NCI-H1417 treated with DMSO at 0.1 percent for 48 hours (cell line): ENCODE measurements around the gene KCND3.

Experiments
- DNase-seq: peaks from one replicate; lab custom pipeline; 2025; lab: John Stamatoyannopoulos, UW

The KCND3 gene

DNA sequence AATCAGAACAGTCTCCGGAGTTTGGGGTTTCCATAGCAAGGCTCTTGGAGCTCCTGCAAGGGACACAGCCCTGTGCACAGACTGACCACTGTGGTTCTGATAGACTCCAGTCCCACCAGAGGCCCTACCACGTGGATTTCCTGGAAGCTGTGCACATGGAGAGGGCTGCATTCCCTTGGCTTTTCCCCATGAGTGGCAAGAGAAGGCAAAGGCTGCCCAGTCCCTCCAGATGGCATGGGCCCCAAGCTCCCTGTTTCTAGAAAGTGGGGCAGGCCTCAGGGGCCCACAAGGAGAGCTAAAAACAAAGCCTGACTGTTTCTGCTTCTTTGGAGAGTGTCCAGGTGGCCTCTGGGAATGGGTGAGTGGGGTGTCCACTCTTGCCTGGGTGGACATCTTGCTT is 146.3 kb downstream of the KCND3 start:
- no peak for DNase-seq

DNA sequence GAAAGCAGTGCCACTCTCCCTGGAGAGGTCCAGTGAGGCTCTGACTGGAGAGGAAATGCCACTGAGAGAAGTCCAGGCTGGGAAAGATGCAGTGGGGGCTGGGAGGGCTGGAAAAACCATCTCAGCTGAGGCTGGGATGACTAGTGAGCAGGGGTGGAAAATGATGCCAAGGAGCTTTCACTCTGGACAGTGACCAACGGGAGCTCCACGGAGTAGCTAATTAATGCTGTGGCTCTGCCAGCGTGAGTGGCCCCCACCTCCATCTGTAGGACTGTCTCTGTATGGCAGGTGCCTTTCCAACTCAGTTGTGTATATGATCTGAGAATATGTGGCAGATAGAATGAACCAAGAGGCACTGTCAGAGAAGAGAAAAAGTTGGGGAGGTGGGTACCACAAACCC is 147.1 kb downstream of the KCND3 start:
- no peak for DNase-seq

GRCh38 chr1:111841746-111842145 is 147.7 kb downstream of the KCND3 start:
- DNase-seq, result no peak

DNA sequence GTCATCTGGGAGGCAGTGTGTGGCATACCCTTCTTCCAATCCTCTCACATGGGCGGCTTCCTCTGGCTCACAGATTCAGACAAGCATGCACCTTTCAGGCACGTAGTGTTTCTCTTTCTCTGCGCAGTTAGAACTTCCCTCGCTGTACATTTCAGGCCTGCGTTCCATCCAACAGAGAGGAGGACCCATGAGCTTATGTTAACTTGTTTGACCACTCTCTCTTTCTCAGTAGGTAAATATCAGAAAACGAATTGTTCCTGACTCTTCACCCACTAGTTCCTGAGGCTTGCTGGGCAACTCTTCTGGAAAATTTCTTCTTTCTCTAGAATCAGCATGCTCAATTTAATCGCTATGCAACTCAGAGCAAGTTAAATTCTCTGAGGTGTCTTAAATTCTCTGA is 148.3 kb downstream of the KCND3 start:
- DNase-seq, result no peak

DNA sequence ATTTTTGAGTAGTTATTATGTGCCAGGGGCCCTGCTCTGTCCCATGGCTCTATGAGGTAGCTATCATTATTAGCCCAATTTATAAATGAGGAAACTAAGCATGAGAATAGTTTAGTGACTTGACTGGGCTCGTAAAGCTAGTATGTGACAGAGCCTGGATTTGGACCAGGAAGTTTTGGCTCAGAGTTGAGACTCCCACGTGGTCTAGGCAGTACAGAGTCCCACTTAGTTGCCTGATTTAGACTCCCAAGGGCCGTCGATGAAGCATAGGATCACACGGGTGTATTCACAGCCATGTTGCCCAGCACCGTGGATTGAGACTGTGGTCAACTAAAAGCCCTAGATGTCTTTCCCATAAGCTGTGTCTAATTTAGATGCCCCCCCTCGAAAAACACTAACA is 152.1 kb downstream of the KCND3 start:
- DNase-seq, result no peak

GRCh38 chr1:111836111-111836510 is 153.4 kb downstream of the KCND3 start:
- DNase-seq, result no peak

- no peak for DNase-seq
These were observed 154.0 kb downstream of the KCND3 start for GRCh38 chr1:111835514-111835913.

DNA sequence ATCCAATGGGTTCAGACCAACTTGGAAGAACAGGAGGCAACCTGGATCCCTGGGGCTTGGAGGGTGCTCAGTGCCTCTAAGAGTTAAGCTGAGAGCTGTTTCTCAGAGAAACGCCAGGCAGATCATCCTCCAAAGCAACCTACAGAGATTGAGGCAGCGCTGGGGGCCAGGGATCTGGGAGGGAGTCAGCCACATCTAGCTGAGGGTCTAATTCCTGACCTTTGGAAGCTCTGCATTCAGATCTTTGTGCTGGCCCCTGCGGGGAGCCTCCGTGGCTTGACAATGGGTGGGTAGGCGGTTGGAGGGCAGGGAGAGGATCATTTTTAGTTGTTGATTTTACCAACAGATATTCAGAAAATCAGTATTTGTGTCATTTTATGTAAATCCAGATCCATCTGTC is 154.5 kb downstream of the KCND3 start:
- DNase-seq, result no peak

DNA sequence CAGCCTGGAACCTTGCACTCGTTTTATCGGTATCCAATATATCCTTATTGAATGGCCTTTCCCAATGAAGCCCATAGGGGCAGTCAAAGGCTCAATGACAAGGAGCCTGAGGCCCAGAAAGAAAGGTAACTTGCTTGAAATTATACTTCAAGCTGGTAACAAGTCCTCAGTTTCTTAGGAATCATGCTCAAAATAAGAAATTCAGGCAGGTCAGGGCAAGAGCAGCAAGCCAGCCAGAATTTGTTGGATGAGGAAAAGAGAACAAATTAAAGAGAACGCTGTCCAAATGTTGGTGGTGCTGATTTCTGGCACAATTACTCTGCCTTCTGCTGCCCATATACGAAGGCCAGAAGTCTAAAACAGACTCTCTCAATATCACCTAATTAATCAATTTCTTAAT is 156.1 kb downstream of the KCND3 start:
- no peak for DNase-seq

- no peak for DNase-seq
These were observed 156.8 kb downstream of the KCND3 start for GRCh38 chr1:111832521-111833155.

GRCh38 chr1:111831153-111831552 is 158.3 kb downstream of the KCND3 start:
- DNase-seq, result no peak

DNA sequence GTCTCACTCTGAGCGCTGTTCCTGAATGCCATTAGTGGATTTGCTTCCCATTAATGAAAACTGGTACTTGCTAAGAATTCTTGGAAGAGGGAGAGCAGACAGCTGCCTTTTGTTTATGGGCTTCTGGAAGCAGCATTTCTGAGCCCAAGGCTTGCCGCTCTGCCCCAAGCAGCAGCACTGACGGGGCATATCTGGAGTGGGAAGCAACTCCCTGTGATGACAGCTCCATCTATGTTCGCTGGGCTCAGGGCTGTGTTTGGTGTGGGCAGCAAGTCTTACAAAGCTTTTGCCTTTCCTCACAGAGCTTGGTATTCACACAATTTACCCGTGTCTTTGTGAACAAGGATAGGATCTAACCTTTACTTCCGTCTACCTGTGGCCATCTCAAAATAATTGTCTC is 161.5 kb downstream of the KCND3 start:
- no peak for DNase-seq

DNA sequence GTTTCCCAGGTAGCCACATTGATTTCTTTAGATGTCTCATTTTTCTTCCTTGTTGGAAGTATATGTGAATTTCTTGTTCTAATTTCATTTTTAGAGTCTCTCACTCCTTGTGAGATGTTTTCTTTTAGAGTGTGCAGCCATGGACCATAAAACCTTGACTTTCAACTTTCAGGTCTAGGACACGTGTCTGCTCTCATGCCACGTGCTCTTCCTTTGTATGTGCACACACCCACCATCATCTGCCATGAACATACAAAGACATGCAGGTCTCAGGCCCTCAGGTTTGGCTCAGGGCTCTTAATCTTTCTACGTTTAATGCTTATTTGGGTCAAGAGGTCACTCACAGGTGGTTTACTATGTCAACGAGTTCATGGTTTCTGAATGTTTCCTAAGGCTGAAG is 163.2 kb downstream of the KCND3 start:
- no peak for DNase-seq

DNA sequence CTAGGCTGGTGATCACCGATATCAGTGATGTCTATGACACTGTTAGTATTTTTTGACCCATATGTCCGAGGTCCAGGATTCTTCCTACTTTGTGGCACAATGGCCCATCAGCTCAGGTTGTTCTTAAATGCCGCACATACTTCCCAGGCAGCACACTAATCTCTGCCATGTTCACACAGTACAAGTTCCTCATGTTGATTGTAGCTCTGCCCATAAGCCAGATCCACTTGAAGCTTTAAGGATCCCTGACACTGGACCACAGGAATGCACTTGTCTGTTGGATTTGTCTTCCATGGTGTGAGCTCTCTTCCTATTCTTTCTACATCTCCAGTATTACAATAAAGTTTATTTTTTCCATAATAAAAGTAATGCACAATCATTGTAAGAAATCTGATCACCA is 164.3 kb downstream of the KCND3 start:
- DNase-seq, result no peak

DNA sequence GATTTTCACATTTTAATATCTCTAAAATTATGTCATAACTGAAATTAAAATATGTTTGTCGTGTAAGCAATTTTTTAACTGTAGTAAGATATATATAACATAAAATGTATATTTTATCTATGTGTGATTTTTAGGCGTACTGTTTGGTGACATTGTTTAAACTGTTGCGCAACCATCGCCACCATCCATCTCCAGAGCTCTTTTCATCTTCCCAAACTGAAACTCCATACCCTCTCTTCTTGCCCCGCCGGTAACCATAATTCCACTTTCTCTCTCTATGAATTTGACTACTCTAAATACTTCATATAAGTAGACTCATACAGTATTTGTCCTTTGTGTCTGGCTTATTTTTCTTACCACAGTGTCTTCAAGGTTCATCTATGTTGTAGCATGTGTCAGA is 167.3 kb downstream of the KCND3 start:
- DNase-seq, result no peak

DNA sequence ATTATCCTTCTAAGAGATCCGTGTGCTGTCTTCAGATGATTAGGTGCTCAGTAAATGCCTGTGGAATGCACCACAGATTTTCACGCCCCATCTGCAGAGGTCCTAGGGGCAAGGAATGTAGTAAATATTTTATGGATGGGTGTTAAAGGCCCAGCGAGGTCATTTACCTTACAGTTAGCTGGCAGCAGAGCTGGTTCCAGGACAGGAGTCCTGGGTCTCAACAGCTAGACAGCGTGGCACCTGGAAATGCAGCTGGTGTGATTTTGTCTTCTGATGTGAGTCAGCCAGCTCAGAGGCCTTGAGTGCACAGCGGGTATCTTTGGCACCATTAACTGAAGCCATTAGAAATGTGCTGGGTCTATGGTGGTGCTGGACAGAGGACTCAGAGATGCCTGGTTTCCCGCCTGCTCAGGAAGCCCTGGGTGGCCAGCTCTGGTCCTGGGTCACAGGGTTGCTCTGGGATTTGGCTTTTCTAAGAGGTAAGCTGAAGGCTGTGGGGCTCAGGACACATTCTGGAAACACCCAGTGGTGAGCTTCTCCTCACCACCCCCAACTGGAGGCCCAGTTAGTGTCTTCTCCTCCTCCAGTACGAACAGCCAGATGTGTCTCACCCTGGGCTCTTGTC is 168.2 kb downstream of the KCND3 start:
- no peak for DNase-seq

- DNase-seq, result no peak
These were observed 169.8 kb downstream of the KCND3 start for GRCh38 chr1:111819566-111820263.

GRCh38 chr1:111818546-111818945 is 170.9 kb downstream of the KCND3 start:
- no peak for DNase-seq

DNA sequence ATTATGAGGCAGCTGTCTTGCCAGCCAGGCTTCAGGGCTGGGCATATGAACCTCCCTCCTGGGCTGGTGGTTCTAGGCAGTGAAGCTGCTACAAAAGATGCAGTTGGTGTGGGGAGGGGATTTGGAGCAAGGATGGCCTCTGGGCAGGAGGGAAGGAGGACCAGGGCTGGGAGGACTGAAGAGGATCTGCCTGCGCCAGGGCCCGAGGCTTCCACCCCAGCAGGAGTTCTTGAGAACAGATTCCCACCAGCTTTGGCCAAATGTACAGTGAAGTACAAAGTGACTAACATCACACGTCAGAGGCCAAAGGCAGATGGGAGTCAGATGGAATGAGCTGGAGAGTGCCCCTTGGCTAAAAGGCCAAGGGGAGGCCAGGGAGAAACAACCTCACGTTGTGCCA is 171.4 kb downstream of the KCND3 start:
- DNase-seq, result no peak

DNA sequence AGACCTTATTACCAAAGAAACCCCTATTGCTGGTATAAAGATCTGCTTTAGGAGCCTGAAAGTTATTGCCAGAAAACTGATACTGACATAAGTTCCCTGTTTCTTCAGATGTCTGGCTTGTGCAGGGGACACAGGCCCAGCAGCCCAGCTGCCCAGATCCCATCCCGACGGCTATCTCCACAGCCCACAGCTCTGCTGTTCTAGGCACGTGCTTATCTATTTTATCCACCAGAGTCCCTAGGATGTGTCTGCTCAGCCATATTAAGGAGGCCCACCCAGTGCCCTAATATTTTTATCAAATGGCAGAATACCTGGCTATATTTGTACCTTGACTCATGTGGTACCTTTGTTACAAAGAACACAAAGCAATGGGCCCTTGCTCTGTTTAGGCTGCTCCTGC is 174.8 kb downstream of the KCND3 start:
- DNase-seq, result no peak

GRCh38 chr1:111814305-111814628 is 175.2 kb downstream of the KCND3 start:
- DNase-seq, result no peak

DNA sequence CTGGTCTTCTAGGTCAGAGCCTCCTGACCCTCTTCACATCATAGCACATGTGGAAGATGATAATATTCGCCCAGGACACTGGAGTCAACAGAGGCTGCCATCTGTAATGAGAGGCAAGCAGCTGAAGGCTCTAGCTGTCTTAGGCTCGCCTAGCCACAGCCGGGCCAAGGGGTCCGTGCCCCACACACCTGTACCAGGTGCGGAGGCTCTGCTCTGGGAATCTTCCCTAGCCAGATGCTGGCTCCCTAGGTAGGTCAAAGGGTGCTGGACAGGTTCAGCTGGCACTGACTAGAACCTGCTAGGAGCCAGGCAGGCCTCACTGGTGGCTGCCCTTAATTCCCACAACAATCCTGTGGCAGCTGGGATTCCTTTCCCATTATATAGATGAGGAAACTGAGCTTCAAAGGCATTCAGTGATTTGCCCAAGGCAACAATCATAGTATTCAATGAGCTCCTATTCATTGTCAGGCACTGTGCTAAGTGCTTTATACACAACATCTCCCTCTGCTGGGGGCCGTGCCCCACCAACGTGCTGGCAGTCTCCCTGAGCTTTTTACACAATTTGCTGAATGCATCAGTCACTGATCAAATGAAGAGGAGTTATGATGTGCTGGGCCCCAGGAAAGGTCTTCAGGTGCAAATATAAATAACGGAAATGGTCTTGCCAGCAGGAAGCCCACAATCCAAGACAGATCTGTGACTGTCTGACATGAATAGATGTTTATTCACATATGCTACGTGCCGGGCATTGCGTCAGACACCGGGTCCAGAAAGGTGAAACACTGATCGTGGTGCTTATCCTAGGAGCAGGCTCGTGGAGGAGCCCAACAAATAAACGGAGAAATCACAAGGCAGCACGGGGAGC is 175.8 kb downstream of the KCND3 start:
- DNase-seq, result no peak

GRCh38 chr1:111812306-111812705 is 177.2 kb downstream of the KCND3 start:
- DNase-seq, result no peak
